Measurements from ENCODE around the gene NOX4. TPM values are rescaled to one million over a fixed set of nuclear protein-coding genes. Genes with fewer than 3 reads are reported as not detected.
A peak's percentile ranks its signal among the peaks of the same experiment; 100 is the strongest.
"Not testable (repeated sequence)": the region's sequence is repeated elsewhere in the genome, so short reads cannot be mapped to it uniquely, and the experiment has no call there.

The NOX4 gene
- total RNA-seq, 1 donor from 2014 or later, result 2.4 TPM

GRCh38 chr11:89295023-89295422, 196.2 kb downstream of the NOX4 start:
- not testable (repeated sequence) for DNase-seq

GRCh38 chr11:89293965-89294679, 197.1 kb downstream of the NOX4 start:
- DNase-seq, result peak; percentile 1

- DNase-seq, result not testable (repeated sequence)
Measured at GRCh38 chr11:89288004-89288403, 203.2 kb downstream of the NOX4 start.

- not testable (repeated sequence) for DNase-seq
Measured at GRCh38 chr11:89286601-89287000, 204.6 kb downstream of the NOX4 start.

- not testable (repeated sequence) for DNase-seq
Measured at GRCh38 chr11:89281032-89281677, 210.0 kb downstream of the NOX4 start.

GRCh38 chr11:89279176-89279575, 212.0 kb downstream of the NOX4 start:
- DNase-seq, result no peak

GRCh38 chr11:89275966-89276365, 215.2 kb downstream of the NOX4 start:
- no peak for DNase-seq

Other genes with a start within 250 kb of the NOX4 start
- gene TRIM77, start 218.9 kb upstream of the NOX4 start, total RNA-seq, result not detected

All from skin of body (tissue), 2 donors.